Medulla oblongata (tissue), 1 donor: ENCODE data around the gene S1PR2.
A peak's percentile ranks its signal among the peaks of the same experiment; 100 is the strongest.
"Not testable (repeated sequence)": the region's sequence is repeated elsewhere in the genome, so short reads cannot be mapped to it uniquely, and the experiment has no call there.

Experiments
- DNase-seq: peaks from one replicate; pipeline ENCODE4 v3.0.0-alpha.2; 2015; ENCODE audit errors: extremely low spot score

Gene S1PR2

DNA sequence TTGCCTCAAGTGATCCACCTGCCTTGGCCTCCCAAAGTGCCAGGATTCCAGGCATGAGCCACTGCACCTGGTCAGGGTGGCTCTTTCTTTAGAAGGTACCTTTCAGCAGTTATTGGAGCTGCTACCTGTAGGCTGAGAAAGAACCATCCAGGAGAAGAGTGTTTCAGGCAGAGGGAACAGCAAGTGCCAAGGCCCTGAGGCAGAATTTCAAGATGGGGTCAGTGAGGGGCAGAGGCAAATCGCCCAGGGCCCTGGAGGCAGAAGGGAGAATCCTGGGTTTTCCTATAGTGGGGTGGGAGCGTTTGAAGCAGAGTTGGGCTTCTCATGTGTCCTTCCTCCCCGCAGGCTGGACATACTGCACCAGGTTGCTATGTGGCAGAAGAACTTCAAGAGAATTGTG, 23.1 kb upstream of the S1PR2 start:
- DNase-seq = no peak

DNA sequence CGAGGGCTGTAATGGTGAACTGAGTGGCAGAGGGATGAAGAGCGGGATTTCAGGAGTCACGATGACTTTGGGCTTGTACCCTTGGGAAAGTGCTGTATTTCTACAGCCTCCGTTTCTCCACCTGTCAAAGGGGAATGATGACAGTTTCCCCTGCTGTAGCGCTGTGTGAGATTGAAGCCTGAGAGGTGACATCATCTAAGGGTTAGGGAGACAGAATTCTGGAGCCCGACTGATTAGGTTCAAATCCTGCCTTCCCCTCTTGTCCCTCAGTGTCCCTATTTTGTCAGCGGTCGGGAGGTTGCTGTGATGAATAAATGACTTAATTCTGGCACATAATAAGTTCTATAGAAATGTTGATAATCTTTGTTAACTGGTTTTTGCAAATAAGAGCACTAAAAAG, 21.6 kb upstream of the S1PR2 start:
- no peak for DNase-seq

DNA sequence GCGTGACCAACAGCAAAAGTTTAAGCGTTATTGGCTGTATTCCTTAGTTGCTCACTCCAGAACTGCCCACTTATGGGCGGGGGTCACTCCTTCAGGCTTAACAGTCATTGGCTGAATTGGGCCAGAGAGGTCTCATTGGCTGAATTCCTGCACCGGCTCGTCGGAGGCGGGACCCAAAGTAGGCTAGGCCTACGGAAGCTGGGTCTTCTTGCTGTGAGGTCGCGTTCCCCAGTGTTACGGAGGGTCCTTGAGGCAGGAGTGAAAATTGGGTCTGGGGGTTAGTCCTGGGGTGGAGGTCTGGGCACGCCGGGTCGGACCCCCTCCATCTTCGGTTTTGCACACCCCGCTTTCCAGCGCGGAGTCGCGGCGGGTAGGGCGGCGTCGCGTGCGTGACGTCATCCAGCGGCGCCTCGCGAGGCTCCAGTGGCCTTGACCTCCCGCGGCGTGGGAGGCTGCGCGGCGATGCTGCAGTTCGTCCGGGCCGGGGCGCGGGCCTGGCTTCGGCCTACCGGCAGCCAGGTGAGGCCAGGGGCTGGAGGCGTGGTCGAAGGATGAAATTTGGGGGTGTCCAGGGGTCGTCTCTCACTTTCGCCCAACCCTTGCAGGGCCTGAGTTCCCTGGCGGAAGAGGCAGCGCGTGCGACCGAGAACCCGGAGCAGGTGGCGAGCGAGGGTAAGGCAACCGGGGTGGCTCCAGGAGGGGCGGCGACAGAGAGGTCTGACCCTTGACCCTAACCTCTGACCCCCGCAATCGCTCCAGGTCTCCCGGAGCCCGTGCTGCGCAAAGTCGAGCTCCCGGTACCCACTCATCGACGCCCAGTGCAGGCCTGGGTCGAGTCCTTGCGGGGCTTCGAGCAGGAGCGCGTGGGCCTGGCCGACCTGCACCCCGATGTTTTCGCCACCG, 20.9 kb upstream of the S1PR2 start, which contains the start of gene MRPL4:
TSS of gene MRPL4 (plus strand) at position 423 of the 903 bp plus-strand sequence. CDS start at position 463, 40 bp downstream.
- DNase-seq = peak; percentile 99

DNA sequence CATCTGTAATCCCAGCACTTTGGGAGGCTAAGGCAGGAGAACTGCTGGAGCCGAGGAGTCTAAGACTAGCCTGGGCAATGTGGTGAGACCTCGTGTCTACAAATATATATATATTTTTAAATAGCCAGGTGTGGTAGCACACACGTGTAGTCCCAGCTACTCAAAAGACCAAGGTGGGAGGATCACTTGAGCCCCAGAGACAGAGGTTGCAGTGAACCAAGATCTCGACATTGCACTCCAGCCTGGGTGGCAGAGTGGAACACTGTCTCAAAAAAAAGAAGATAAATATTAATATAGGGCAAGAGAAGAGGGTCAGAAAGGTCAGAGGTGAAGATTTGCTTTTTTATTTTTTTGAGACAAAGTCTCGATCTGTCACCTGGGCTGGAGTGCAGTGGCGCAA, 15.4 kb upstream of the S1PR2 start:
- DNase-seq = no peak

DNA sequence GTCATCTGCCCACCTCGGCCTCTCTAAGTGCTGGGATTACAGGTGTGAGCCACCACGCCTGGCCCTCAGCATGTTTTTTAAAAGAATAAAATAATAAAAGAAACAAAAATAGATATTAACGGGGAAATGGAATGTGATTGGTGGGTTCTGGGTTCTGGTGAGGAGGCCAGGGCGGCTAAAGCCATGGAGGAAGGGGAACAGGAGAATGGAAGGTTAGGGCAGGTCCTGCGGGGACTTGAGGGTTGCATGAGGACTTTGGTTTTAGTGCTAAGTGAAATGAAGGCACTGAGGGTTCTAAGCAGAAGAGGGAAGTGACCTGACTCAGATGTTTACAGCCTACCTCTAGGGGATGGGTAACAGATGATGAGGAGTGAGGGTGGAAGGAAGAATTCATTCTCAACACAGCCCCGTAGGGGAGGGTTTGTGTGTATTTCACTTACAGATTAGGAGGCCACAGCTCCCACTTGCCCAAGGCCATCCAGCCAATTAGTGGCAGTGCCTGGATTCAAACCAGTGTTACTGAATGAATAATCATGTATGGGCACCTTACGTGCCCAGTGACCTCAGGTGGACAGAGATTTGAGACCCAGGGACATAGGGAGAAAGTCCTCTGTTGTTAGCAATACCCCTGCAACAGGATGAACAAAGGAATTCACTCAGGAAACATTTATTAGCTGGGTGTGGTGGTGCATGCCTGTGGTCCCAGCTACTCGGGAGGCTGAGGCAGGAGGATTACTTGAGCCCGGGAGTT, 14.2 kb upstream of the S1PR2 start:
- no peak for DNase-seq

DNA sequence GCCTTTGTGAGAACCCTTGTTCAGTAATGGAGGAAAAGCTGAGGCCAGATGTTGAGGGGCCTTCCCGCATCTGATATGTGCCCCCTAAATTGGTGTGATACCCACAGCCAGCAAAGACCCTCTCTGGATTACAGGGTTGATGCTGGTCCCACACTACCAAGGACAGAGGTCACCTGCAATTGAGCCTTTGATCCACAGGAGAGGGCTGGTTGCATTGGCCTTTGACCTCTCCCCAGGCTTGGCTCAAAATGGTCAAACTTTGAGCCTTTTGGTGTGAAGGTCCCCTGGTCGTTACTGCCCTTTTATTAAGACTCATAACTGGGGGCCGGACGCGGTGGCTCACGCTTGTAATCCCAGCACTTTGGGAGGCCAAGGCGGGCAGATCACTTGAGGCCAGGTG, 12.5 kb upstream of the S1PR2 start:
- DNase-seq = no peak

DNA sequence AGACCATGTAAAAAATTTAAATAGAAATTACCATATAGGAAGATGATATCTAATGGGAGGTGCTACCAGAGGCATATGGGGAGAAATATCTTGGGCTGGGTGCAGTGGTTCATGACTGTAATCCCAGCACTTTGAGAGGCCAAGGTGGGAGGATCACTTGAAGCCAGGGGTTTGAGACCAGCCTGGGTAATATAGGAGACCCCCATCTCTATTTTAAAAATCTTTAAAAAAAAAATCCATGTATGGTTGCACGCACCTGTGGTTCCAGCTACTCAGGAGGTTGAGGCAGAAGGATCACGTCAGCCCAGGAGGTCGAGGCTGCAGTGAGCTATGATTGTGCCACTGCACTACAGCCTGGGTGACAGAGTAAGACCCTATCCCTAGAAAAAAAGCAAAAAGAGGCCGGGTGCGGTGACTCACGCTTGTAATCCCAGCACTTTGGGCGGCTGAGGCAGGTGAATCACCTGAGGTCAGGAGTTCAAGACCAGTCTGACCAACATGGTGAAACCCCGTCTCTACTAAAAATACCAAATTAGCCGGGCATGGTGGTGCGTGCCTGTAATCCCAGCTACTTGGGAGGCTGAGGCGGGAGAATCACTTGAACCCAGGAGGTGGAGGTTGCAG, 10.8 kb upstream of the S1PR2 start:
- not testable (repeated sequence) for DNase-seq

DNA sequence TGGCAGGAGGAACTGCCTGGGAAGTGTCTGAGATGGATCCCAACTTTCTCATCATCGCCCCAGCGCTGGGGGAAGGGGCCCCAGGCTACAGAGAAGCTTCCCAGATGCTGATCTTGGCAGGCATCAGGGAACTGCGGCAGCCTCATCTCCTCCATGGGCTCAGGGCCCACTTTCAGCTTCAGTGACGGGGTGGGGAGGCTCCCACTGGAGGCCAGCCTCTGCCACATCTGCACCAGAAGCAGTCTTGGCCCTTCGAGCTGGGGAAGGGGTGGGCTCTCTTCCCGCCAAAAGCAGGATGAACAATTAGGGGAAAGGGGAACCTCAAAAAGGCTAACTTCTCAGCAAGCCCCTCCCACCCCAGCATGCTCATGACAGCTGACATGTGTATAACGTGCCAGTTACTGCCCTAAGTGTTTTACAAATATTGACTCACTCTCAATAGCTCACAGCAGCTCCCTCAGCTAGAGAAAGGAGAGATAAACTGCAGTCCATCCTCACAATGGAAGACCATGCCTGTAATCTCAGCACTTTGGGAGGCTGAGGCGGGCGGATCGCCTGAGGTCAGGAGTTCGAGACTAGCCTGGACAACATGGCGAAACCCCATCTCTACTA, 7.1 kb upstream of the S1PR2 start:
- DNase-seq = no peak

DNA sequence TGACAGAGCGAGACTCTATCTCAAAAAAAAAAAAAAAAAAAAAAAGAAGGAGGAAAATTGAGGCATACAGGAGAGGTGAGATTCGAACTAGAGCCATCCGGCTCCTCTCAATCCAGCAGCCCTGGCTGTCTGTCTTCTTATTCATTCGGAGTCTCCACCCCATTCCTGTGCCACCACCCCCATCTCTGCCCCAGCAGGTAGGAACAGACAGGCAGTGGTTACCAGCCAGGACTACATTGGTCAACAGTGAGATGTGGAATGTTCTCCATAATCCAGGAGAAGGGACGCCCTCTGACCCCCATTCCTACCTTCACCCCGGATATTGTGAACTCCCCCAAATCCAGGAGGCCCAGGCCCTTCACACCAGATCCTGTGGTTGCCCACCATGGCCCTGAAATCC, 6.6 kb upstream of the S1PR2 start:
- DNase-seq = no peak

DNA sequence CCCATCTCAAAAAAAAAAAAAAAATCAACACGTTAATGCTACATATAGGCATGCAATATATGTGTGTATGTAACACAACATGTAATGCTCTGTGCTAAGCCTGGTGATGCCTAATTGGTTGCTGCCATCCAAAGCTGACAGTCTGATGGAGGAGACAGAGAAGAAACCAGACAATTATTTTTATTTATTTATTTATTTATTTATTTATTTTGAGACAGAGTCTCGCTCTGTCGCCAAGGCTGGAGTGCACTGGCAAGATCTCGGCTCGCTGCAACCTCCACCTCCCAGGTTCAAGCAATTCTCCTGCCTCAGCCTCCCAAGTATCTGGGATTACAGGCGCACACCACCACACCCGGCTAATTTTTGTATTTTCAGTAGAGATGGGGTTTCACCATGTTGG, 4.3 kb upstream of the S1PR2 start:
- DNase-seq = not testable (repeated sequence)

DNA sequence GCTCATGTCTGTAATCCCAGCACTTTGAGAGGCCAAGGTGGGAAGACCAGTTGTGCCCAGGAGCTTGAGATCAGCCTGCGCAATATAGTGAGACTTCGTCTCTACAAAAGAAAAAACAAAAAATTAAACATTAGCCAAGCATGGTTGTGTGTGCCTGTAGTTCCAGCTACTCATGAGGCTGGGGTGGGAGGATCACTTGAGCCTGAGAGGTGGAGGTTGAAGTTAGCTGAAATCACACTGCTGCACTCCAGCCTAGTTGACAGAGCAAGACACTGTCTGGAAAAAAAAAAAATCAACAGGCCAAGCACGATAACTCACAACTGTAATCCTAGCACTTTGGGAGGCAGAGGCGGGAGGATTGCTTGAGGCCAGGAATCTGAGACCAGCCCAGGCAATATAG, 3.9 kb upstream of the S1PR2 start:
- DNase-seq = no peak

DNA sequence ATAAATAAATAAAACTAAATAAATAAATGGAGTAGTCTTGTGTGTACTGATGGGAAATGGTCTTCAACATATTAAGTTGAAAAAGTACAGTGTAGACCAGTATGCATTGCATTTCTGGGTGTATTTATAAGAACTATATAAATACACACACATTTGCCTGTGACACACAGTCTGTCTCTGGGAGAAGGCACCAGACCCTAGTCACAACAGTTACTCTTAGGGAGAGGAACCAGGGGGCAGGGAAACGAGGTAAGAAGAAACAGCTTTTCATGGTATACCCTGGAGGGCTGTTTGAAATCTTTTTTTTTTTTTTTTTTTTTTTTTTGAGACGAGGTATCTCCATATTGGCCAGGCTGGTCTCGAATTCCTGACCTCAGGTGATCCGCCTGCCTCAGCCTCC, 2.8 kb upstream of the S1PR2 start:
- no peak for DNase-seq

DNA sequence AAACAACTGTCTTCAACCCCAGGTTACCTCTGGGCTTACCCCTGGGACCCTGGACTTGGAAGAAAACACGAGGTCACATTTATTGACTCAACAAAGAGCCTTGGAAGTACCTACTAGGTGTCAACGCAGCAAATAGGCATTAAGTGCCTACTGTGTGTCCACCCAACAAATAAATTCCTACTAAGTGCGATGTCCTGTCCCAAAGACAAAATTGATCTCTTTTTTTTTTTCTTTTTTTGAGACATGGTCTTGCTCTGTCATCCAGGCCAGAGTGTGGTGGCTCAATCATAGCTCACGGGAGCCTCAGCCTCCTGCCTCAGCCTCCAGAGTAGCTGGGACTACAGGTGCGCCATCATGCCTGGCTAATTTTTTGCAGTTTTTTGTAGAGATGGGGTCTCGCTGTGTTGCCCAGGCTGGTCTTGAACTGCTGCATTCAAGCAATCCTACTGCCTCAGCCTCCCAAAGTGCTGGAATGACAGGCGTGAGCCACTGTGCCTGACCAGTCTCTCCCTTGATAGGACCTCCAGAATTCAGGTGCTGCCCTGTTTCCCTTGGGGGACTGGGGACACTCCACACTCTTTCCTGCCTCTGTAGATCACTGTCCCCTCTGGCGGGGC, 589 bp upstream of the S1PR2 start:
- no peak for DNase-seq

DNA sequence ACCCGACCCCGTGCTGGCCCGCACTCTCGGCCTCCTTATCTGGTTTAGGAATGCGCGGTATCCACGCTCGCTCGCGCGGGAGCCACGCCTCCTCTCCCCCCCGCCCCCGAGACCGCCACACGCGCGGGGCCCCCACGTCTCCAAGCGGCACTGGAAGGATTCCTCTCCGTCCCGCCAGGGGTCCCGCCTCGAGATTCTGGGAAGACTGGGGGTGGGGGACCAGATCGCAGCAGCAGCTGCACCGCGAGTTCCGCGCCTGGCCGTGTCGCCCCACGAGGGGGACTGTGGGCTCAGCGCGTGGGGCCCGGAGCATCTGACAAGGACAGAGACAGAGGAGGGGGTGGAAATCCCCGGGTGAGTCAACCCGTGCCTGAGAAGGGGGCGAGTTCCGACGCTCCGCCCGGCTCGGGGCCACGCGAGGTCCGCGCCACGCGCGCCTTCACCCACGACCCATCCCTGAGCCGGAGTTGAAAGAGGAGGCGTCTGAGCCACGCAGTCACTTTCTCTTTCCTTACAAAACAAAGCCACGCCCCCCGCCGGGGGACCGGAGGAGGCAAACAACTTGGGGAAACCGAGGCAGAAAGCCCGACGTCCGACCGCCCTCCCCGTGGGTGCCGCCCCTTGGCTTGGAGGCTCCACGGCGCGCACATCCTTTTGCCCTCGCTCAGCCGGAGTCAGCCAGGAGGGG, 814 bp downstream of the S1PR2 start:
- peak; percentile 31 for DNase-seq

DNA sequence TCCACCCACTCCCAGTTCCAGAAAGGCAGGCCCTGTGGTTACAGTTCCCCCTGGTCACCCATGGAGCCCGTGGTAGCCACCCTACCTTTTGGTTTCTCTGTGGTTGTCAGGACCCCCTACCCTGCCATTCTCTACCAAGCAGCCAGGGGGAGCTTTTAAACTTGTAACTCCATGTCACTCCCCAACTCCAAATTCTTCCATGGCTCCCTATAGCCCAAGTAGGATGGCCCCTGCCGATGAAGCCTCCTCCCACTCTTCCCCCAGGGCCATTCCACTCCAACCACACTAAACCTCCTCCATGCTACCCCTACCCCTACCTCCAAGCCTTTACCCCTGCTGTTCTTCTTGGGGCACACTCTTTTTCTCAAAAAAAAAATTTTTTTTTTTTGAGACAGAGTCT, 2.2 kb downstream of the S1PR2 start:
- peak; percentile 11 for DNase-seq

DNA sequence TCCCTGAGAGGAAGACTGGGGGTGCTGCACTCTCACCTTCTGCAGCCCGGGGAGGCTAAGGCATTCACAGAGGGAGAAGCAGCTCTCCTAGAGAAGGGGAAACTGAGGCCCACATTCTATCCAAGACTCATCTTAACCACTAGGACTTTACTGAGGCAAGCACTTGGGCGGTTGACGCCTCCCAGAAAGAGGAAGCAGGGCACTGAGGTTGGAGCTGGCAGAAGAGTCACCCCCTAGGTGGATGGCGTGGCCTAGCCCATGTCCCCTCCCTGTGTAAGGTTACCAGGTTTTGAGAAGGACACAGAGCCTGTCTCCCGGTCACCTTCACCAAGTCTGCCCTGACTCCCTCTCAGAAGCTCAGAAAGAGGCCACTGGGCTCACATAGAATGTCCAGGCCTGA, 2.7 kb downstream of the S1PR2 start:
- no peak for DNase-seq

DNA sequence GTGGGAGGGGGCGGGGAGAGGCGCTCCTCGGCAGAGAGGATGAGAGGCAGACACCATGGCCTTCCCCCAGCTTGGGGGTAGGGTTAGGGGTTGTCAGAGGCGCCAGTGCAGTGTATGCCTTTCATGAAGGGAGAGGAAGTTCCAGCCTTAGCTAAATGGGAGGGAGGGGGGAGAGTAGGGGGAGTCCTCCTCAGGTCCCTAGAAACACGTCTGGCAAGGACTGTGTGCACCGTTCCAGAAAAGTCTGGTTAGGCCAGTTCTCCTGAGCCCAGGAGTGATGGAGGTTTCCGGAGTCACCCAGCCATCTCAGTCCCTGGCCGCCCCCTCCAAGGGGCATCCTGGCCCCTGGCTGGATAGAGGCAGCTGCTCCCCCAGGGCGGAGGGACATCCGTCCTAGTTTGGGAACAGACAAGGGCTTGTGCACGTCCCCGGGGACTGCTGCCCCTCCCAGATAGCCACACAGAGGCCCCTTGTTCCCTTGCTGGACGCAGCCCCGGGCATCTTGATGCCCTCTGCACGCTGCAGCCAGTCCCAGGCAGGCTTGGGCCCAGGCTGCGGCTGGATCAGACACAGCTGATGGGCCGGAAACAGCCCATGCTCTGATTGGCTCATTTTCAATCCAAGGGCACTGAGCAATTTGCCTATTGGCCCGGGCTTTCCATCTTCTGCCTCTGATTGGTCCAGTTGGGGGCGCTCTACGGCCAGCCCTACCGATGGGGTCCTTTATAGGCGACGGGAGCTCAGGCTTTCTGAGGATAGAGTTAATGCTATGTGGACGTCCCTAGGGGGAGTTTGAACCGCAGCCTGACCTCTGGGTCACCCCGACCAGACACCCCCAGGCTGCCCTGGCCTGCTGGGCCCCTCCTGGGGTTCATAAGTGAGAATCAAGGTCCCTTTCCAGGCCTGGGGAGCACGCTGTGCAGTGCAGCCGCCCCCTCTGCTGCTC, 3.8 kb downstream of the S1PR2 start:
- DNase-seq = peak; percentile 94

DNA sequence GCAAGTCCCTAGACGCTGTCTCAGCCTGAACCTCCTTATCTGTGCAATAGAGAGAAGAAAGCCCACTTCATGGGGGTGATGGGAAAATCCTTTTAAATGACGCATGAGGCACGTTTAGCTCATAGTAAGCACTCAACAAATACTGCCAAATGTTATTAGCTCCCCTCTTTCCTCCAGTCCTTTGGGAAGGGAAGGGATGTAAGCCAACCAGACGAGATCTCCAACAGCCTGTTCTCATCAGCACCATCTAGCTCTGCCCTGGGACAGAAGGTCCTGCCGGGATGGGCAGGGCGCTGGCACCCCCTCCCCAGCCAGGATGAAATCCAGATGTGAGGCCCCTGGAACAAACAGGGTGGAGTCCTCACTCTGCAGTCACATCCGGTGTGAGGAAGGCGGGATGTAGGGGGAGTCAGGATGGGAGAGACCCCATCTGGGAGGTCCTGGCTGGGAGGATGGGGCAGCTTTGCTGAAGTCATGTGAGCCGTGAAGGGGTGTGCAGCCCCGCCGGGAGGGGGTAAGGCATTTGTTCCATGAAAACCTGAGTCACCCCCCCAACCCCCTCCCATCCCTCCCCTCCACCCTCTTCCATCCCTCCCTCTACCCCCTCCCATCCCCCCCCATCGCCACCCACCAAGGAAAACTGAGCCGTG, 4.6 kb downstream of the S1PR2 start:
- peak; percentile 34 for DNase-seq

DNA sequence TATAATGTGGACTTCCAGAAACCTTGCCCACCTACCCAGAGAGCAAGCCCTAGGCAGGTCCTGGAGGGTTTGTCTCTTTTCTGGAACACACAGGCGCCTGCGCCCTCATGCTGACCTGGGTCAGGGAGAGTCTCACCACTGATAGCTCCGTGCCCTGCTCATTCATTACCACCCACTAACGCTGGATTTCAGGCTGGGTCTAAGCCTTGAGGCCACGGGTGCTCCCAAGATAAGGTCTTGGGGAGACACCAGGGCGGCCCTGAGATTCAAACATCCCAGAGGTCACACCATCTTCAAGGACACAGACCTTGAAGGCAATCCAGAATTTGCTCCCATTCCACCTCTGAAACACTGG, 5.1 kb downstream of the S1PR2 start:
- DNase-seq = no peak
